ENCODE data around the gene TGM5.
"Not testable (repeated sequence)": the region's sequence is repeated elsewhere in the genome, so short reads cannot be mapped to it uniquely, and the experiment has no call there.

The TGM5 gene, protein sequence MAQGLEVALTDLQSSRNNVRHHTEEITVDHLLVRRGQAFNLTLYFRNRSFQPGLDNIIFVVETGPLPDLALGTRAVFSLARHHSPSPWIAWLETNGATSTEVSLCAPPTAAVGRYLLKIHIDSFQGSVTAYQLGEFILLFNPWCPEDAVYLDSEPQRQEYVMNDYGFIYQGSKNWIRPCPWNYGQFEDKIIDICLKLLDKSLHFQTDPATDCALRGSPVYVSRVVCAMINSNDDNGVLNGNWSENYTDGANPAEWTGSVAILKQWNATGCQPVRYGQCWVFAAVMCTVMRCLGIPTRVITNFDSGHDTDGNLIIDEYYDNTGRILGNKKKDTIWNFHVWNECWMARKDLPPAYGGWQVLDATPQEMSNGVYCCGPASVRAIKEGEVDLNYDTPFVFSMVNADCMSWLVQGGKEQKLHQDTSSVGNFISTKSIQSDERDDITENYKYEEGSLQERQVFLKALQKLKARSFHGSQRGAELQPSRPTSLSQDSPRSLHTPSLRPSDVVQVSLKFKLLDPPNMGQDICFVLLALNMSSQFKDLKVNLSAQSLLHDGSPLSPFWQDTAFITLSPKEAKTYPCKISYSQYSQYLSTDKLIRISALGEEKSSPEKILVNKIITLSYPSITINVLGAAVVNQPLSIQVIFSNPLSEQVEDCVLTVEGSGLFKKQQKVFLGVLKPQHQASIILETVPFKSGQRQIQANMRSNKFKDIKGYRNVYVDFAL

DNA sequence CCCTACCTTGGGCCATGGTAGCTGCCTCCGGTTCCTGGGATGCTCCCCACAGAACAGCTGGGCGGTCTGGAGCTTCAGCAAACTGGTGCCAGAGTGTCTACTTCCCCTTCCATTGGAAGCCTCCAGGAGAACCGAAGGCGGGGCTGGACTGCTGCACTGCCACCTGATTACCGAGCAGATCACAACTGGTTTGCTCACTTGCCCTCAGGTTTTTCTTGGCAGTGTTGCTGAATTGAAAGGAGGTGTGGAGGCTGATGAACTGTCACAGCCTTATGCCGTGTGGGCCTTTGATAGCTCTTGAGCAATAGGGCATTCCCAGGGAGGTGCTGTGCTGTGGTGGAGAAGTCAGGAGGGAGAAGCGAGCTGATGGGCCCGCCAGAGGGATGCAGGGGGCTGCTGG is at the start of gene TGM5:
Gene TGM5 (minus strand): TSS at position 95 of the 400 bp plus-strand sequence. CDS start 79 bp downstream, at position 16.
- DNase-seq = no peak

DNA sequence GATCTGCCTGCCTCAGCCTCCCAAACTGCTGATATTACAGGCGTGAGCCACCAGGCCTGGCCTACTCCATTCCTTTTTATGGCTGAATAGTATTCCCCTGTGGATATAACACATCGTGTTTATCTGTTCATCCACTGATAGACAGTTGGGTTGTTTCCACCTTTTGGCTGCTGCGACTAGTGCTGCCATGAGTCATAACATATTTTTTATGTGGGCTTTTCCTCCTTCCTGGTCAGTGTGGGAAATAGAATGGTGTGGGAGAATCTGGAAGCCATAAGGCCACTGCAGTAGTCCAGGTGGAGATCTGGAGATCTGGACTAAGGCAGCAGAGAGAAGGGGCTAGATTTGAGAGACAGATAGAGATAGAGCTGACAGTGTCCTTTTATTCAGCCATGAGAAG is 47.4 kb upstream of the TGM5 start:
- DNase-seq = no peak

DNA sequence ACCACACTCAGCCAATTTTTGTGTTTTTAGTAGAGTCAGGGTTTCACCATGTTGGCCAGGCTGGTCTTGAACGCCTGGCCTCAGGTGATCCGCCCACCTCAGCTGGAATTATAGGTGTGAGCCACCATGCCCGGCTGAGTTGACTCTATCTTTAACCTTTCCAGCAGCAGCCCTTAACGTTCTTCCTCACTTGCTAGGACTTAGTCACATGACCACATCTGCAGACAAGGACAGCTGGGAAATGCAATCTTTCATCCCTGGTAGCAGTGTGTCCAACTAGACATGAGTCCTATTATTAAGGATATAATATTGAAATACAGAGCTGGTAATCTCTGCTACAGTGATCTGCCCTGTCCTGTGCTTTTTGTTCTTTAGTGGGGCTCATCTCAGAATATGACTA is 45.6 kb upstream of the TGM5 start:
- DNase-seq = no peak

DNA sequence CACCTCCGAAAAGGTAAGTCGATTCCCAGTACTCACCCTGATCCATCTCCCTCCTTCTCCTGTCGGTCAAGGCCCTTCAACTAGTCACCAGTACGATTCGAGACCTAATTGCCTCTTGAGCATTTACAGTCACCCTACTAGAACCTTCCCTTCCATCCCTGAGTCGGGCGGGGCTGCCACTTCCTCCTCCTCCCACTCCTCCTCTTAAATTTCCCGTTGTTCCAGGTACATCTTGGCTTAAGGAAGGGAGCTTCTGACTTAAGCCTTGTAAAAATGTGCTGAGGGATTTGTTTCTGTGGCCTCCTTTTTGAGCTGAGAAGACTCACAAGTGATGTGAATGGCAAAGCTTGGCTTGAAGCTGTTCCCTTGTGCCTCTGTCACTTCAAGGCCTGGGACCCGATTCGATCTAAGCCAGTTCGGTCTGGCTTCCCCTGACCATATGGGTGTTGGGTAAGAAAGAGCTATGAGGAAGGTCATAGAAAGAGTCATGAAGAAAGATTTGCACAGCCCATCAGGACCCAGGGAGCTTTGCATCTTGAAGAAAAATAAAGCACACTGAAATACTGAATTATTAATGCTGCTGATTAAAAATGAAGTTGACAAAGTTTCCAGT is 35.6 kb upstream of the TGM5 start, which contains the start of gene TGM7:
Gene TGM7 (minus strand): TSS at position 51 of the 613 bp plus-strand sequence.
- DNase-seq = no peak

DNA sequence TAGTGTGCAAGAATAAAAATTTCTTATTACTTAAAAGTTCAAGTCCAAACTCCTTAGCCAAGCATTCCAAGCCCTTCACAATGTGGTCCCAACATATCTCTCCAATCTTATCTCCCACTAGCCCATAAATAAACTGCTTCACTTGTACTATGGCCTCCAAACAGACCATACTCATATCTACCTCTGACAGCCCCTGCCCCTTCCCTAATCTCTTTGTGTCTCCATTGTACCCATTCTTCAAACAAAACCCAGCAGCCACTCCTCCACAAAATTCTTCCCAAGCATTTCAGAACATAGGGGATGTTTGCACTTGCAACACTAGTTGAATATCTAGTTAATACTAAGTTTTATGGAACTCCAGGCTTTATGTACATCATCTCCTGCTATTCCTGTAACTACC is 33.2 kb upstream of the TGM5 start:
- no peak for DNase-seq

DNA sequence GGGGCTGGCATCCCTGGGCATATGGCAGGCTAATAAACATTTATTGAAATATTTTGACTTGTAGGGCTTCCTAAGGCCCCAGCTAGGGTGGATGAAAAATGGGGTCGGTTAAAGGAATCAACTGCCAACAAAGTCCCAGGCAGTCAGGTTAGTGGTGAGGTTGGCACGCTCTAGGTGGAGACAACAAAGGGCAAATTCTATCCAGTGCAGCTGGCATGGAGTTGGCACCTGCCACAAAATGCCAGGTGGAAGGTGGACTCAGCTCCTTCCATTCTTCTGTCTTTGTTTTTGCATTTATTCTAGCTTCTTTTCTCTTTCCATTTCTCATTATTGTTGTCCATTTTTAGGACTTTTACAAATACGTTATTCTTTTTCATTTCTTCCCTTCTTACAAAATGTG is 32.7 kb upstream of the TGM5 start:
- no peak for DNase-seq

DNA sequence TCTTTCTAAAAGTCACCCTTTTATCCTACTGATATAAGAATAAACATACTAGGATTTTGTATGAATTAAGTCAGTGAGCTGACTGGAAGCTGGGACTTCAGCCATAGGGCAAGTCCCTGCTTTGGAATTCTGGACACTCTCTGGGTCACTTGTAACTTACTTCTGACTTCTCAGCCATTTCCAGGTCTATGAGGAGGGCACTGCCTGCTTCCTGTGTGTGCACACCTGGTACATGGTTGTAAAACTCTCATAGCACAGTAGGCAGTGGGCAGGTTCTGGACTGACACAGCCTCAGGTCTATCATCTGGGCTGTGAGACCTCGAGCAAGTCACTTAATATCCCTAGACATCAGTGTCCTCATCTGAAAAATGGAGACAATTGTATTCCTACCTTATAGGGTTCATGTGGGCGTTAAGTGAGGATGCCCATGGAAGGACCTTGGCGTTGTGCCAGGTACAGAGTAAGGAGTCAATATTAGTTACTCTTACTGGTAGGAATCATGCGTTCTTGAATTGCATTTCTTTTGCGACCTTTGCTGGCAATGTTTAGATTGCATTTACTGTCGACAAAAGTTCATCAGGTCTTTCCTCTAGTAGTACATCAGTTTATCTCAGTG is 27.5 kb upstream of the TGM5 start:
- DNase-seq = no peak

DNA sequence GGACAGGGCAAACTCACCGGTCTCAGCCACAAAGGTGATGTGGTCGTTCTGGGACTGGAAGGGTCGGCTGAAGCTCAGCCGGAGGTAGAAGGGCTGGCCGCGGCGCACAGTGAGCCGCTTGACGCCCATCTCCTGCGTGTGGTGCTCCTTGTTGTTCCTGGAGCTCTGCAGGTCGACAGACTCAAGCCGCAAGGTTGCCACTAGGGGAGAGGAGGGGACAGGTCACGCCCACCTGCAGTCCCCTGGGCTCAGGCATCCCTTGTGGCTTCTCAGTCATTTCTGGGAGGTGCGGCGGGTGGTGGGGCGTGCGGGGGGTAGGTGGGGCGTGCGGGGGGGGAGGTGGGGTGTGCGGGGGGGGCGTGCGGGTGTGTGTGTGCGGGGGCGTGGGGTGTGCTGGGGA is 26.7 kb upstream of the TGM5 start:
- DNase-seq = no peak

DNA sequence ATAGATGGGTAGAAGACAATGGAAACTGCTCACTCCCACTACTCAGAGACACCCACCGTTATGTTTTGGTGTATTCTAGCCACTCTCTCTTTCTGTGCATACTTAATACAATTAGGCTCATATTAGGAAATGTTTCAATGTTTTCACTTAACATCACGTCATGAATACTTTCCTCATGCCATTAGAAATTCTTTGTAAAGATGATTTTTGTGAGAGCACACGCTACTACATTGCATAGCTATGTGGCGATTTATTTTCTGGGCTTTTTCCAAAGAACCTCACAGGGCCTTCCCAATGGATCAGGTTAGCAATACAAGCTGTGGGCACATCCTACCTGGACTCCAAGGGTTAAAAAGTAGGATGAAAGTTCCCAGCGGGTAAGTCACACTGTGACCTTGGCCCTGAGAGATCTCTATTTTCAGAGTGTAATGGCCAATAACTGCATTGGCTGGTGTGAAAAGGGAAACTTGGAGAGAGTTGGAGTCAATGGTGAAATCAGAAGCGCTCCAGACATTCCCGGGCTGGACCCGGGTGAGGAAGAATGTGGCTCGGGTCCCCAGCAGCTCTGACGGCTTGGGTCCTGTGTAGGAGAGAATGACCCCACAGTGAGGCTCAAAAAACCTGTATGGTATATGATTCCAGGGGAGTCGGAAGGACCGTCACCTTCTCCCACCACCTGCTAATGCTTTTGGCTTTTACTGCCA is 25.8 kb upstream of the TGM5 start:
- no peak for DNase-seq

DNA sequence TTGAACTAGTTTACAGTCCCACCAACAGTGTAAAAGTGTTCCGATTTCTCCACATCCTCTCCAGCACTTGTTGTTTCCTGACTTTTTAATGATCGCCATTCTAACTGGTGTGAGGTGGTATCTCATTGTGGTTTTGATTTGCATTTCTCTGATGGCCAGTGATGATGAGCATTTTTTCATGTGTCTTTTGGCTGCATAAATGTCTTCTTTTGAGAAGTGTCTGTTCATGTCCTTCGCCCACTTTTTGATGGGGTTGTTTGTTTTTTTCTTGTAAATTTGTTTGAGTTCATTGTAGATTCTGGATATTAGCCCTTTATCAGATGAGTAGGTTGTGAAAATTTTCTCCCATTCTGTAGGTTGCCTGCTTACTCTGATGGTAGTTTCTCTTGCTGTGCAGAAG is 22.9 kb upstream of the TGM5 start:
- DNase-seq = not testable (repeated sequence)

DNA sequence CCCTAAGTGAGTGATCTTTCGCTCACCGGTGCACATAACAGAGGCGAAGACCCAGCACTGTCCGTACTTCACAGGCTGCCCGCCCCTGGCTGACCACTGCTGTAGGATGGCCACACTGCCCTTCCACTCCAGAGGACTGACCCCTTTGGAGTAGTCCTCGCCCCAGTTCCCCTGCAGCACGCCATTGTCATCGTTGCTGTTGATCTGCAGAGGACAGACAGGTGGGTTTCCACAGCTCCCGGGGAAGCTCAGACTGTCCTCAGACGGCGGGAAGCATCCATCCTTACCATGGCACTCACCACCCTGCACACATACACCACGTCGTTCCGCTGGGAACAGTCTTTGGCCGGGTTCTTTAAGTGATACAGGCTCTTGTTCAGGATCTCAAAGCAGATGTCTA is 20.5 kb upstream of the TGM5 start:
- no peak for DNase-seq

DNA sequence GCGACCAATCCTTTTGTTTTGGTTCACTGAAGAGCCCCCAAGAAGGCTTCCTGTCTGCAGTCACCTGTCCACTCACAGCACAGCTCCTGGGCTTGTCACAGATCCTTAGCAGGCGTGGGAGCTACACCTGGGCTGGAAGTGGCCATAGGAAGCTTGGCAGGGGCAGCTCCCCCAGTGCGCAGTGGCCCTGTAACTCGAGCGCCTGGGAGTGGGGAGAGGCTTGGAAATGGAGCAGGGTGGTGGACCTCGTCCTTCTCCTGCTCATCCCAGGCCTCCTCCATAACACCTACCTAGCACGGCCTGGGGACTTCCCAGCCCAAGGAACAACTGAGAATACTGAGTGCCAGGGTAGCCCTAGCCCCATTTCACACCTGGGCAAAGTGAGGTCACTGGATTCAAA is 19.3 kb upstream of the TGM5 start:
- no peak for DNase-seq

DNA sequence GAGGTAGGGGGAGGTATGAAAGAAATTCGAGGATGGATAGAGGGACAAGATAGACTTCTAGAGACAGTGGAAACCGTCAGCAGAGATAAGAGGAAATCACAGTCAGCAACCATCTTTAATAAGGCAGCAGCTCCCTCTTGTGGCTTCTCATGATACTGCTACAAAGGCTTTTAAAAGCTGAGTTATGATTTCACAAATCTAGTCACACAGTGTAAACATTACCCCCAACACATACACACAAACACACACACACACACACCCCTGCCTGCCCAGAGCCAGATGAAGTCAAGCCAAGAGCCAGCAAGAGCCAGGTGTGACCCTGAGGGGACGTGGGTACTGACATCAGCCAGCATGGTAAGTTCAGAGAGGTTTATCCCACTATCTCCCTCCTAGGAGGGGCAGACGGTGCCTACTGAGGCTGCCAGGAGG is 18.9 kb upstream of the TGM5 start:
- peak; percentile 62 for DNase-seq

DNA sequence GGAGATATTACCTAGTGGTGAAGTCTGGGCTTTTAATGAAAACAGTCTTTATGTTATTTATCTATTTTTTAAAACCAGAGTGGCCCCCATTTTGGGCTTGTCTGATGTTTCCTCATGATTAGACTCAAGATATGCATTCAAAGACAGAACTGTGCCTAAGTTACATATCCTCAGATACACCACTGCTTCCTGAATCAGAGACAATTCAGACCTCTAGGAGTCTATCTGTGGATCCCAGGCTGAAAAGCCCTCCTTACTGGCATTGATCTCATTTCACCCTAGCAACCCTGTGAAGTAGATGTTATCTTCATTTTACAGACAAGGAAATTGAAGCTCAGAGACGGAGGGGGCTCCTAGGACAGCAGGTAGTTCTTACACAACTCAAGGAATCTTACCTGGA is 16.8 kb upstream of the TGM5 start:
- no peak for DNase-seq

DNA sequence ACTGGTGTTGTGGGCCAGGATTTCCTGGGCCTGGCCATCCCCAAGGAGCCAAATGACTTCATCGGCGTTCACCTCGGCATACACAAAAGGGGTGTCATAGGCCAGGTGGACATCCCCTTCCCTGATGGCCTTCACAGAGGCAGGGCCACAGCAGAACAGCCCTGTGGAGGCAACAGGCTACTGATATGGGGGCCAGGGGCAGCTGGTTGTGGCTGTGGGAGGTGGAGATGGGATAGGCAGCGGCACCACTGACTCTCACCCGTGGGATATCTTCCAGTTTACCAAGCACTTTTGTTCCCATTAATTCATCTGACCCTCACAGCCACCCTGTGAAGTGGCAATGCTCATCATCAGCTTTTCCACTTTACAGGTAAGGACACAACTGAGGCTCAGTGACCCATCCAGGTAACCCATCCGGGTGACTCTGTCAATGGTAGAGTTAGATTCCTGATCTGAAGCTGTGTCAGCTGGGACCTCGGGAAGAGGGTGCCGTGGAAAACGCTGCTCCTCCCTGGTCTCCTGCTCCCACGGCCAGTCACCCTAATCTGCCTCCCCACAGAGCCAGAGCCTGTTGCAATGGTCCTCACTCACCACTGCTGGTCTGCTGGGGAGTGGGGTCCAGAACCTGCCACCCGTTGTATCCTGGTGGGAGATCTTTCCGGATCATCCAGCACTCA is 15.3 kb upstream of the TGM5 start:
- DNase-seq = no peak

DNA sequence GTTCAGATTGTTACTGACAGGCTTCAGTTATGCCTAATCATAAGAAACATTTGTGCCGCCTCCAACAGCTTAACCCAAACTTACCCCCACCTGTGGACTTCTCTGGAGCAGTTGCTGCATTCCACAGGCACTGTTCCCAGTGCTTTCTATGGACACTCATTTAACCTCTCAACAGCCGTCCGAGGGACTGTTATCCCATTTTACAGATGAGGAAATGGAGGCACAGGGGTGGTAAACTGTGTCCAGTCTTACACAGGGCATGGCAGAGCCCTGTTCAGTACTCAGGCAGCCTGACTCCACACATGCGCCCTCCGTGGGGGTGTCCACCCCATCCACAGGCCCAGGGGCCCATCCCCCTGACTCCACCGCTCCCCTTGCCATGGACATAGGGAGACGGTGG is 14.3 kb upstream of the TGM5 start:
- no peak for DNase-seq

DNA sequence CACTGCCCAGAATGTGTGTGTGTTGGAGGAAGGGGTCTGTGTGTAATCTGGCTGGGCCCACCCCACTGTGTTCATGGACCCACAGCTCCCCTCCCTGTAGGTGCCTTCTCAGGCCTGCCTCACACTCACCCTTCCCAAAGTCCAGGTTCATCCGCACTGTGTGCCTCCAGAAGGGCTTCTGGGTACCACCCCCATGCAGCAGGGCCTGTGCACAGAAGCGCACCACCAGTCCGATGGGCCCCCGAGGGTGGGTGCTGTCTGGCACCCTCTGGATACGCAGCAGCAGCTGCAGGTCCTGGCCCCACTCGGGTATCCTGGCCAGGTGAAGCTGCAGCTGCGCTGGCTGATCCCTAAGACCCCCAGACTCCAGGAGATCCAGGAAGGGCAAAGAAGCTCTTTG is 12.8 kb upstream of the TGM5 start:
- no peak for DNase-seq

DNA sequence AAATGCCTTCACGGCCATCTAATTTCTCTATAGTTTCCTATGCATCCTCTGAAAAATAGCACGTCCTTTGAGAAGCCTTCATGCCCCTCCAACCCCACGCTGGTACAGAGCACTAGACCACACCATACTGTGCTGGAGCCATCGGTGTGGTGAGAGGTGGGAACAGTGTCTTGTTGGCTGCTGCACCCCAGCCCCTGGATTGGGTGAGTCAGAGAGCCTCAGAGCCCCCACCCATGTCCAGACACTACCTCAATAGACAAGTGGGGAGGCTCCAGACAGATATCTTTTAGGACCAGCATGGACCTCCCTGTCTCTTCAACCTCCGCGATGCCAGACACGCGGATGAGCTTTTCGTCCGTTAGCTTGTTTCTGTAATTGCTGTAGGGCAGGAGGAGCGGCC is 12.1 kb upstream of the TGM5 start:
- no peak for DNase-seq

DNA sequence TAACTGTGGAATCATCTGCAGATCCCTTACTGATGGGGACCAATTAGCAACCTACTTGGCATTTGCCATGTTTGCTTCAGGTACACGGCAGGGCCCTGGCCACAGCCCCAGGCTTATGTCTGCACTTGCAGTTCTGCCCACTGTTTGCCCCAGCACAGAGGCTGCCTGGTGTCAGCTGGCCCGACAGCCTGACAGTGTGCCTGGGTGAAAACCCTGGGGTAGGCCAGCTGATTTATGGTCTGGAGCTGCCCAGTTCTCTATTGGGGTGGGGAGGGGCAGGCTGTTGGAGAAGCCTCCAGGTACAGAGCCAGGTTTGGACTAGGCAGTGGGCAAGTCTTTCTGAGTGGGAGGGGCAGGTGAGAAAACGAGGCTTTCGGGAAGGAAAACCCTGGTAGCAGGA is 11.2 kb upstream of the TGM5 start:
- DNase-seq = no peak

DNA sequence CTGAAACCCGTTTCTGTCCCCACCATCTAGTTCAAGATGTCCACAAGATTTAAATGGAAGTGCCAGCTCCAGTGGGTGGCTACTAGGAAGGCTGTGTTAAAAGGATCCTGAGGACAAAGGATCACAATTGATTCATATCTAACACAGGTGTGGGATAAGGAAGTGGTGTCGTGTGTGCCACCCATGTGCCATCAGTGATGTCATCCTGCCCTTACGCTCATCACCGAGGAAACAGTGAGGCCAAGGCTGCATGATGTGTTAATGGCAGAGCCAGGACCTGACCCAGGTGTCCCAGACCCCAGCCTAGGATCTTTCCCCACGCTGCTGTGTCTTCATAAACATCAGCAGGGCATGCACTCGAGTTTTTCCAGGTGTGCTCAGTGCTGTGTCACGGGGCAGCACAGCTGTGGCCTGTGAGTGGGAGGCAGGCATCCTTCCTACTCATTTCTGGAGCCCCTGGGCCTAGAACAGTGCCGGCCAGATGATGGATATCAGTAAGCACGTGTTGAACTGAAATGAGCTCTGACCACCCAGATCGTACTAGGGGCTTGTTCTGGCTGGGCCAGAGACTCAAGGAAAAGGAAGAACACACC is 10.6 kb upstream of the TGM5 start:
- DNase-seq = no peak

DNA sequence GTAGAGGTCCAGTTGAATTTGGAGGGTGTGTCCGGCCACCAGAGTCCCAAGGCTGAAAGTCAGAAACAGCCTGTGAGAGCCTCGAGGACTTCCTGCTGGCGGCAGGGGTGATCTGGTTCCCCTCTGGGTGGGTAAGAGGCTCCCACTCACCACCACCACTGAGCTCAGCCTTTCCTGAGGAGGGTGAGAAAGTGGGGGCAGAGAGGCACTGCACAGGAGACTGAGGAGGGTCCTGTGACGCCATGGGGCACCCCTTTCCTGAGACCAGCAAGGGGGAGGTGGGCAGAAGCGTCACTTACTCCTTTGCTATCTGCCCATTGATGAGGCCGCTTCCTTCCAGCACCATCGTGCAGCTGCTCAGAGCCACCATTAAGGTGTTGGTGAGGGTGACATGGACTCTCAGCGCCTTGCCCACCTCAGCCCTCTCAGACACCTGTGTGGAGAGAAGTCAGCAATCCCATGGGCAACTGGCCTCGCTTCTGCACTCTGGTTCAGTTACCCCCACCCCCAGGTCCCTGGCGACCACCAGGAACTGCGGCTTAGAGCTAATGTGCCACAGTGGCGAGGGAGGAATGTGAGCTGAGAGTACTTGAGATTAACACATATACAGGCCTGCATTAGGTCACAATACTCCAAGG is 10.0 kb upstream of the TGM5 start:
- DNase-seq = no peak

All from activated CD8-positive, alpha-beta memory T cell treated with anti-CD3 and anti-CD28 coated beads, Interleukin-2, amount 50 U/mL, for 48 hours (primary cell).